ENCODE measurements around the gene ATXN7L3B.

ATXN7L3B gene

GRCh38 chr12:74552201-74552600, 14.6 kb downstream of the ATXN7L3B start:
- DNase-seq: no peak

- DNase-seq: no peak
Measured at GRCh38 chr12:74559728-74560127, 22.1 kb downstream of the ATXN7L3B start.

GRCh38 chr12:74563927-74564326, 26.3 kb downstream of the ATXN7L3B start:
- no peak for DNase-seq

GRCh38 chr12:74578486-74578885, 40.9 kb downstream of the ATXN7L3B start:
- no peak for DNase-seq

GRCh38 chr12:74579446-74579845, 41.8 kb downstream of the ATXN7L3B start:
- no peak for DNase-seq

GRCh38 chr12:74579981-74580380, 42.3 kb downstream of the ATXN7L3B start:
- no peak for DNase-seq

GRCh38 chr12:74581439-74581838, 43.8 kb downstream of the ATXN7L3B start:
- DNase-seq: no peak

GRCh38 chr12:74584483-74585062, 46.9 kb downstream of the ATXN7L3B start:
- DNase-seq: no peak

- no peak for DNase-seq
Measured at GRCh38 chr12:74586251-74586650, 48.6 kb downstream of the ATXN7L3B start.
